Measurements from ENCODE around the gene TNFRSF1A.

DNA sequence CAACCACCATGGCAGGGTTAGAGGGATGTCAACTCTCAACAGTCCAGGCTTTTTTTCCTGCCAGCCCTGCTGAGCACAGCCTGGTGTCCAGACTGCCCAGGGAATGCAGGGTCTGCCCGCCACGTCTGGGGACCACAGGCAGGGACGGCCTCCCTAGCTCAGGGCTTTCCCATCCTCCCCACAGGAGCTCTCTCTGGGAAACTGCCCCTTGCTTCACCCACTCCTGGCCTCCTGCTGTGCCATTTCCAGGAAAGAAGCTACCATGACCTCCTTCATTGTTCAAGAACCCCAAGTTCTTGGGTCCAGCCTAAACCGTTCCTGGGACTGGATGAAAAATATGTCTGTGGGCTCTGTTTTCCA, 28.7 kb upstream of the TNFRSF1A start:
- TF ChIP-seq, protein P1, sequence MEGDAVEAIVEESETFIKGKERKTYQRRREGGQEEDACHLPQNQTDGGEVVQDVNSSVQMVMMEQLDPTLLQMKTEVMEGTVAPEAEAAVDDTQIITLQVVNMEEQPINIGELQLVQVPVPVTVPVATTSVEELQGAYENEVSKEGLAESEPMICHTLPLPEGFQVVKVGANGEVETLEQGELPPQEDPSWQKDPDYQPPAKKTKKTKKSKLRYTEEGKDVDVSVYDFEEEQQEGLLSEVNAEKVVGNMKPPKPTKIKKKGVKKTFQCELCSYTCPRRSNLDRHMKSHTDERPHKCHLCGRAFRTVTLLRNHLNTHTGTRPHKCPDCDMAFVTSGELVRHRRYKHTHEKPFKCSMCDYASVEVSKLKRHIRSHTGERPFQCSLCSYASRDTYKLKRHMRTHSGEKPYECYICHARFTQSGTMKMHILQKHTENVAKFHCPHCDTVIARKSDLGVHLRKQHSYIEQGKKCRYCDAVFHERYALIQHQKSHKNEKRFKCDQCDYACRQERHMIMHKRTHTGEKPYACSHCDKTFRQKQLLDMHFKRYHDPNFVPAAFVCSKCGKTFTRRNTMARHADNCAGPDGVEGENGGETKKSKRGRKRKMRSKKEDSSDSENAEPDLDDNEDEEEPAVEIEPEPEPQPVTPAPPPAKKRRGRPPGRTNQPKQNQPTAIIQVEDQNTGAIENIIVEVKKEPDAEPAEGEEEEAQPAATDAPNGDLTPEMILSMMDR (IDR thresholded peaks at IDR 0.05), result no peak
- no peak for TF ChIP-seq EZH2phosphoT487 (IDR thresholded peaks at IDR 0.05)

Measured in neural progenitor cell (in vitro differentiated cells).